Endothelial cell of hepatic sinusoid (primary cell): ENCODE results near the gene SUMO1.

Source experiments
- in situ Hi-C: cut with HindIII; loops from 2 replicates; pipeline ENCODE4 v1.10.0; 2017; ENCODE audit warnings: low sequenced_read_pairs

SUMO1 gene

GRCh38 chr2:202157211-202157990 is 81.0 kb downstream of the SUMO1 start:
- in situ Hi-C loops = no loop called here
